Neural crest cell (in vitro differentiated cells): ENCODE measurements around the gene MYOZ2. TPM values are rescaled to one million over a fixed set of nuclear protein-coding genes. Genes with fewer than 3 reads are reported as not detected.

Source experiments
- DNase-seq: peaks from one replicate; pipeline ENCODE4 v3.0.0; 2021; ENCODE audit warnings: low read depth, mixed read lengths, low spot score
- H3K27ac Mint-ChIP-seq: one replicate; pipeline ENCODE4 v1.8.0; 2021; ENCODE audit warnings: mild to moderate bottlenecking, mixed read lengths; ENCODE audit not compliant: unreplicated experiment
- H3K27me3 Mint-ChIP-seq: 2 replicates; pipeline ENCODE4 v1.8.0; 2021; ENCODE audit warnings: low read depth, mild to moderate bottlenecking, mixed read lengths
- H3K36me3 Mint-ChIP-seq: 2 replicates; pipeline ENCODE4 v1.8.0; 2021; ENCODE audit warnings: low read depth, mild to moderate bottlenecking, mixed read lengths
- H3K4me1 Mint-ChIP-seq: 2 replicates; pipeline ENCODE4 v1.8.0; 2021; ENCODE audit warnings: mixed read lengths
- H3K4me3 Mint-ChIP-seq: one replicate; pipeline ENCODE4 v1.8.0; 2021; ENCODE audit warnings: mild to moderate bottlenecking, mixed read lengths
- H3K9me3 Mint-ChIP-seq: 2 replicates; pipeline ENCODE4 v1.8.0; 2021; ENCODE audit warnings: mixed read lengths
- CTCF ChIP-seq: fragments of 200-600 bp; sonication (generic); conservative IDR thresholded peaks from 2 replicates; pipeline ENCODE4 v1.5.0; 2021; ENCODE audit warnings: antibody characterized with exemption, mild to moderate bottlenecking
- total RNA-seq: library from RNA; stranded (reverse); gene quantifications from 2 replicates; pipeline ENCODE4 v1.2.1, GENCODE V29; 2021

Gene MYOZ2
- total RNA-seq, 1 donor from 2014 or later, result not detected

GRCh38 chr4:119098306-119098705 lies 37.3 kb upstream of the MYOZ2 start:
- H3K4me3 Mint-ChIP-seq, result no peak overlapping the region
- no peak overlapping the region for H3K27ac Mint-ChIP-seq
- TF ChIP-seq CTCF, result no peak
- no peak for DNase-seq
- peaks cover 7% of the 10 kb centered on the region for H3K9me3 Mint-ChIP-seq
- no peaks in the 10 kb centered on the region for H3K27me3 Mint-ChIP-seq
- peaks cover 4% of the 10 kb centered on the region for H3K36me3 Mint-ChIP-seq
- H3K4me1 Mint-ChIP-seq, result peaks cover 14% of the 10 kb centered on the region

DNA sequence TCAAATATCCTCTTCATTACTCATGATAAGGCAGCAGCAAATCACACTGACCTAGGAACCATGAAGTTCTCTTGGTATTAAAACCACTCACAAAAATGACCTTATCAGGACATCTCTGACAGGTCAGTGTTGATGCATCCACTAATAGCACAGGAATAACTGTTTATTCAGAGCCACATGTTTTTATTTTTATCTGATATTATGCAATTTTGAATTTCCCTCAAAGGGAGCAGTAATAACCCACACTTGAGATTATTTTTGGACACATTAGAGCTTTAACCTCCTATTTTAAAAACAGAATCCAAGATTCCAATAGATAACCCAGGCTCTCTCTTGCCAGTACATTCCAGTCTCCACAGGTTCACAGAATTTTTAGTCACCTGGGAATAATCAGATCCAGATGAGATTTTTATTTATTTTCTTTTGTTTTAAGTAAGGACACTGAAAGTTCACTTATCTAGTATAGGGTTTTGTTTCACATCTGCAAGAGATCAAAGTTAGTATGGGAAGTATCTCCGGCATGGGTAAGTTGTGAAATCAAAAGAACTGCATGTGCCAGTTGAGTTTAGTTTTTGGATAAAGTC lies 36.3 kb upstream of the MYOZ2 start:
- Mint-ChIP-seq H3K27me3 (no peaks in the 10 kb centered on the region), H3K36me3 (peaks cover 4% of the 10 kb centered on the region), H3K27ac (no peak overlapping the region), H3K4me1 (peaks cover 16% of the 10 kb centered on the region), H3K9me3 (peaks cover 7% of the 10 kb centered on the region), H3K4me3 (no peak overlapping the region)
- TF ChIP-seq CTCF, result no peak
- DNase-seq, result no peak

DNA sequence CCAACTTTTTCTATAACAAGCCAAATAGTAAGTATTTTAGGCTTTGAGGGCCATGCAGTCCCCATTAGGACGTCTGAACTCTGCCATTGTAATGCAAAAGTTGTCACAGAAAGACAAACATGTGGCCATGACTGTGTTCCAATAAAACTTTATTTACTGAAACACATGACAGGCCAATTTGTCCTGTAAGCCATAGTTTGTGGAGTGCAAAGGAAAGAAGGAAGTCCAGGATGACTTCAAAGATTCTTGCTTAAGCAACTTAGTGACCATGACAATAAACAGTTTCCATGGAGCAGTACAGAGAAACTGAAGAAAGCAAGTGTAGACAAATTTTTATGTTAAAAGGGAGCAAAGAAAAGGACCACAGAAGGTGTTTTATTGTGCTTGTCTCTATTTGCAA lies 35.0 kb upstream of the MYOZ2 start:
- H3K27me3 Mint-ChIP-seq, result no peaks in the 10 kb centered on the region
- TF ChIP-seq CTCF, result no peak
- peaks cover 16% of the 10 kb centered on the region for H3K4me1 Mint-ChIP-seq
- no peak overlapping the region for H3K4me3 Mint-ChIP-seq
- no peak overlapping the region for H3K27ac Mint-ChIP-seq
- DNase-seq, result no peak
- H3K36me3 Mint-ChIP-seq, result peaks cover 4% of the 10 kb centered on the region
- peaks cover 7% of the 10 kb centered on the region for H3K9me3 Mint-ChIP-seq

DNA sequence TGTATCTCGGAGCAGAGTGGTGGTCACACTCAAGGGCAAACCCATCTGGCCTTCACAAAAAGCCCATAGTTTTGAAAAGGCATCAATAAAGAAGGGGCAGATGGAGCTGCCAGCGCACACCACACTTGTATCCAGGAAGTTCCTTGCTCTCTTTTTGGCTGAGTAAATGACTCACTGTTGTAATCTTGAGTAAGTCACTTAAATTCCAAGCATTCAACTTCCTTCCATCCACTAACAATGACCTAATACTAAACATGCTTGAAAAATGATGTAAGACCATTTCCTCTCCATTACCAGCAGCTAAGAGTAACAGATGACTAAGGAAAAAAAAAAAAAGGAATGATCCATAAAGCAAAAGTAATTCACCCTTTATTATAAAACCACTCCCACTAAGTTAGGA lies 32.4 kb upstream of the MYOZ2 start:
- Mint-ChIP-seq H3K4me3 (no peak overlapping the region), H3K36me3 (peaks cover 4% of the 10 kb centered on the region), H3K27ac (peak overlapping the region; percentile 75), H3K27me3 (no peaks in the 10 kb centered on the region), H3K4me1 (peaks cover 22% of the 10 kb centered on the region), H3K9me3 (peaks cover 7% of the 10 kb centered on the region)
- DNase-seq, result no peak
- no peak for TF ChIP-seq CTCF

GRCh38 chr4:119104644-119105273 lies 30.9 kb upstream of the MYOZ2 start:
- no peak for DNase-seq
- no peaks in the 10 kb centered on the region for H3K27me3 Mint-ChIP-seq
- no peak overlapping the region for H3K27ac Mint-ChIP-seq
- no peak for TF ChIP-seq CTCF
- H3K4me1 Mint-ChIP-seq, result peaks cover 22% of the 10 kb centered on the region
- H3K36me3 Mint-ChIP-seq, result peaks cover 4% of the 10 kb centered on the region
- H3K9me3 Mint-ChIP-seq, result peaks cover 7% of the 10 kb centered on the region
- no peak overlapping the region for H3K4me3 Mint-ChIP-seq
